Duodenal mucosa (tissue), 2 donors: Measurements from ENCODE around the gene MSI2.

Experiments
- H3K27ac ChIP-seq: one replicate; pipeline ENCODE4 v1.7.0; 2013; ENCODE audit warnings: low read depth, low read length
- H3K27me3 ChIP-seq, 2 donors: one replicate each; pipeline ENCODE4 v1.7.0; 2013; ENCODE audit warnings: low read length in 2 of 2, control low read depth in 1 of 2; ENCODE audit not compliant: insufficient read depth in 2 of 2, control insufficient read depth in 1 of 2
- H3K36me3 ChIP-seq, 2 donors: one replicate each; pipeline ENCODE4 v1.7.0; 2013; ENCODE audit warnings: low read length in 2 of 2, control low read depth in 1 of 2; ENCODE audit not compliant: insufficient read depth in 2 of 2, control insufficient read depth in 1 of 2
- H3K4me1 ChIP-seq, 2 donors: one replicate each; pipeline ENCODE4 v1.7.0; 2013; ENCODE audit warnings: low read length in 2 of 2, control low read depth in 1 of 2; ENCODE audit not compliant: insufficient read depth in 2 of 2, control insufficient read depth in 1 of 2
- H3K4me3 ChIP-seq, 2 donors: one replicate each; pipeline ENCODE4 v1.7.0; 2013; ENCODE audit warnings: low read length in 2 of 2, low read depth in 1 of 2
- H3K9ac ChIP-seq, 2 donors: one replicate each; pipeline ENCODE4 v1.7.0; 2013; ENCODE audit warnings: low read length in 2 of 2, low read depth in 1 of 2
- H3K9me3 ChIP-seq, 2 donors: one replicate each; pipeline ENCODE4 v1.7.0; 2013; ENCODE audit warnings: low read length in 2 of 2, control low read depth in 1 of 2; ENCODE audit not compliant: control insufficient read depth in 1 of 2

The MSI2 gene

DNA sequence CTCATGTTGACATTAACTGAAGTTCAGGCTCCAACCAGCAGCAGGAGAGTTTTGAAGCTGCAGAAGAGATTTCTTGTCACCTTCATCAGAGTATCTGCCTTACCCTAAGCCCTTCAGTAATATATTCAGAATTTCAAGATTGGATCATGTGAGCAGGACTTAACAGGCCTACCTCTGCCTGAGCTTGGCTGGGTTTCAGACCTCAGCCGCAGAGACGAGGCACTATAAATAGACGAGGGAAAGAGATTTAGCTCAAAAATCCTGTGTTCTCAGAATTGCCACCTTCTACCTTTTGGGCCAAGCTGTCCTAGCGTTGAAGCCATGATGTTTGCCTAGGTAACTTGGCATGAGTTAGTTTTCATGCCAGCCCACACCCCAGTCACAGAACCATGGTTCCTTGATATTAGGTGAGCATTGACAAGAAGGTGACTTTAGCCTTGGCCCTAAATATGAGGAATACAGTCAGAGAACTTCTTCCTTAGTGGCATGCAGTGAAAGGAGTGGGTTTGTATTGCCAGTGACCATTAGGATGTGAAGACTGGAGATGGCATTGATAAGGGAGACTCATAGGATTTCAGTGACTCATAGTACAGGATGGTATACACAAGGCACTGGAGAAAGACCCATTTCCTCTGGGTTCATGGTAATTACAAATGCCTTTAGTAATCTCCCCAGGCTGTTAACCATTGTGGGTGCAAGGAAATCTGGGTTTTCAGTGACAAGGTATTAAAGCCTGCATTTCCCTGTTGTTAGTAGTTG, 224.3 kb downstream of the MSI2 start:
- Histone ChIP-seq H3K27ac (no peak overlapping the region), H3K4me3 (no peak overlapping the region), H3K9ac (no peak overlapping the region), H3K27me3 (no peaks in the 10 kb centered on the region), H3K36me3 (no peaks in the 10 kb centered on the region), H3K4me1 (peaks cover 2 to 4% of the 10 kb centered on the region in 2 donors), H3K9me3 (no peaks in the 10 kb centered on the region)

DNA sequence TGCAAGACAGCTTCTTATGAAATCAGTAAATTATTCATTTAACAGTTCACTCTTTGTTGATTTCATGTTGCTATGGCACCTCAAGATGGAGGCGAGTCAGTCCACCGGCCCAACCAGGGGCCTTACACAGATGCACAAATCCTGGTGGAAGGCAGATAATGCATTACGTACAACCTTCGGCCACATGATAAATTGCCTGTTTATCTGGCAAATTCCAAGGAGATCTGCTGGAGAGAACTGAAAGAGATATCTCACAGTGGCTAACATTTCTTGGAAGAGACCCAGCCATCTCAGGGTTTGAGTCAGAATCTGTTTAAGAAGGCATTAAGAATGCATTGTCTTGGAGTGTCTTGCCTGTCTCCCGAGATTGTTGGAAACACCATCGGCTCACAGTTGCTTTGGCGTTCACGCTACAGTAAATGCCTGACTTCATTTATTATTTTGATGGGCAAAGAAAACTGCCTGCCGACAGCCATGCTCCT, 225.6 kb downstream of the MSI2 start:
- no peak overlapping the region for H3K4me3 ChIP-seq
- H3K4me1 ChIP-seq = peaks cover 8 to 15% of the 10 kb centered on the region in 2 donors
- H3K9ac ChIP-seq = no peak overlapping the region
- H3K27ac ChIP-seq = no peak overlapping the region
- H3K9me3 ChIP-seq = no peaks in the 10 kb centered on the region
- H3K36me3 ChIP-seq = no peaks in the 10 kb centered on the region
- H3K27me3 ChIP-seq = no peaks in the 10 kb centered on the region

DNA sequence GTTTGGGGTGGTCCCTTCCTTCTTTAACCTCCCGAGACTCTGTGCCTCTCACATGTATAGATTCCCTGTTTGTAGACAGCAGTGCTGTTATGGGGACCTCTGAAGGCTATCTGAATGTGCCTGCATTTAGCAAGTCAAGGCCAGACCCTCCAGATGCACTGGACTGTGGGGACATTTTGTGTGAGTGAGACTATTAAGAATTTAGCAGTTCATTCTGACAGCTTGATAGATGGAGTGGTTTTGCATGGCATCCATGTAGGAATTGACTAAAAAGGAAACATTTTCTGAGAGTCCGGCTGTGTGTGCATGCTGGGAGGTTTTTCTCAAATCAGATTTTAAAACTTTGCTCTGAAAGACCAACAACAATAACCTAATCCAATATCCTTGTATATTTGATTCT, 226.3 kb downstream of the MSI2 start:
- no peak overlapping the region for H3K4me3 ChIP-seq
- H3K9me3 ChIP-seq = no peaks in the 10 kb centered on the region
- no peak overlapping the region for H3K9ac ChIP-seq
- no peak overlapping the region for H3K27ac ChIP-seq
- no peaks in the 10 kb centered on the region for H3K27me3 ChIP-seq
- peaks cover 15 to 17% of the 10 kb centered on the region in 2 donors for H3K4me1 ChIP-seq
- no peaks in the 10 kb centered on the region for H3K36me3 ChIP-seq

DNA sequence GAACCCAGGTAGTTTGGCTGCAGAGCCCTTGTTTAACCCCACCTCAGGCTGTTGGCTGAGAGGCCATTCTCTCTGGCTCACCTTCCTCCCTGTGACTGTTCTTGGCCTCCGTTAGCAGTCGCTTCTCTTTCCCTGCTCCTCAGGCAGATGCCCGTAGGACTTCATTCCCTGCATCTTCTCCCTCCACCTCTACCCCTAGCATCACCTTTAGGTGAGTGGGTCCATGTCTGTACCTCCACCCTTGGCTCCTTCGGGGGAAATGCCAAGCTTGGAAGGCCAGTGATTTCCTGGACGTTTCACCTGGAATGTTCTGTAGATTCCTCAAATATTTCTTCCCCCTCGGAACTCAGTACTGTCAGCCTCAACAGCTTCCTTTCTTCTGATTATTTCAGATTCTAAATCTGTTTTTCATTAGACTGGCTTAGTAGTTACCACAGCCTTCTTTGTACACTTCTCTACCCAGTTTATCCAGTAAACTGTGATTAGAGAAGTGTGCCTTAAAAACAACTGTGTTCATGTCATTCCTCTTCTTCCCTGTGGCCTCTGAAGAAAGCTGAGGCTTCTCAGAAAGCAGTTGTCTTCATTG, 227.9 kb downstream of the MSI2 start:
- Histone ChIP-seq H3K27me3 (no peaks in the 10 kb centered on the region), H3K9ac (no peak overlapping the region), H3K4me1 (peaks cover 17% of the 10 kb centered on the region in 2 donors), H3K4me3 (no peak overlapping the region), H3K36me3 (no peaks in the 10 kb centered on the region), H3K9me3 (no peaks in the 10 kb centered on the region), H3K27ac (no peak overlapping the region)

DNA sequence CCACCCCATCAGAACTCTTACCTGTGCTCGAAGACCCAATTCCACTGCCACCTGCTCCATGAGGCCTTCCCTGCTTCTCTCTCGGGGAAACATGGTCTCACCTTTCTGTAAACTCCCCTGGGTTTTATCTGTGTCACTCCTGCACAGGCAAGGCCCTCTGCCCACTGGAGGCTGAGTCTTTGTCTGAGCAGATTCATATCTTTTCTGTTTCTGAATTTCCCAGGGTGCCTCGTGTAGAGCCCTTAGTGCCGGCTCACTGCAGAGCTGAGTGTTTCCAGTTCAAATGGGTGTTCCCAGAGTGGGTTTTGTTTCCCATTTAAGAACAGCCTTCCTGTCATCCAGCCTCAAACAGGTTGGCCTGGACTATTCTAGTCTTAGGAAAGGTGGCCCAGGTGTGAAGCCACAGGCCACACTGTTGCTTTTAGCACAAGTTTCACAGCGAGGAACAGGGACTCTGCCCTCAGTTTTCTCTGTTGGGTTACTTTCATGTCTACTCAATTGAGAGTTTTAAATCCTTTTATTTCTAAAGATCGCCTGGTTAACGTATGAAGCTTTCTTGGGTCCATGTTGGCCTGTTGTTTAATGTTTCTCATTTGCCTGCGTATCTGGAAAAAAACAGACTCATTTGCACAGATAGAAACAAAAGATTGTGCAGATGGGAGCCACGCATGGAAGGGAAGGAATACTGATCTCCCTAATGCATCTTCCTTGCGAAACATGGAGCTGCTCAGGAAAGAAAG, 228.7 kb downstream of the MSI2 start:
- no peaks in the 10 kb centered on the region for H3K36me3 ChIP-seq
- no peaks in the 10 kb centered on the region for H3K9me3 ChIP-seq
- no peak overlapping the region for H3K4me3 ChIP-seq
- no peak overlapping the region for H3K9ac ChIP-seq
- no peak overlapping the region for H3K27ac ChIP-seq
- peaks cover 17% of the 10 kb centered on the region in 2 donors for H3K4me1 ChIP-seq
- H3K27me3 ChIP-seq = no peaks in the 10 kb centered on the region

DNA sequence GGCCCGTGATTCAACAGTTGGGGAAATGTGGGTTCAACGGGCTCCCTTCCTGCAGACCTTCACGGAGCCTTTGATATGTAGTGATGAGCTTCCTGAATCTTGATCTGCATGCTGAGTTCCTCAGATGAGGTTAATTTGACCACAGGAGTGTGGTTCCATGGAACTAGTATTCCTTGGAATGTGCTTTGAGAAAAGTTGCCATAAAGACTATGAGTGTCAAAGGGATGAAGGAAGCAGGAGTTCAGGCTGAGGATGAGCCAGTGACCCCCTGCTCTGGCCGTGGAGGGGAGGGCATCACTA, 229.2 kb downstream of the MSI2 start:
- Histone ChIP-seq H3K4me1 (peaks cover 17% of the 10 kb centered on the region in 2 donors), H3K9me3 (no peaks in the 10 kb centered on the region), H3K4me3 (no peak overlapping the region), H3K27me3 (no peaks in the 10 kb centered on the region), H3K36me3 (no peaks in the 10 kb centered on the region), H3K27ac (no peak overlapping the region), H3K9ac (no peak overlapping the region)

DNA sequence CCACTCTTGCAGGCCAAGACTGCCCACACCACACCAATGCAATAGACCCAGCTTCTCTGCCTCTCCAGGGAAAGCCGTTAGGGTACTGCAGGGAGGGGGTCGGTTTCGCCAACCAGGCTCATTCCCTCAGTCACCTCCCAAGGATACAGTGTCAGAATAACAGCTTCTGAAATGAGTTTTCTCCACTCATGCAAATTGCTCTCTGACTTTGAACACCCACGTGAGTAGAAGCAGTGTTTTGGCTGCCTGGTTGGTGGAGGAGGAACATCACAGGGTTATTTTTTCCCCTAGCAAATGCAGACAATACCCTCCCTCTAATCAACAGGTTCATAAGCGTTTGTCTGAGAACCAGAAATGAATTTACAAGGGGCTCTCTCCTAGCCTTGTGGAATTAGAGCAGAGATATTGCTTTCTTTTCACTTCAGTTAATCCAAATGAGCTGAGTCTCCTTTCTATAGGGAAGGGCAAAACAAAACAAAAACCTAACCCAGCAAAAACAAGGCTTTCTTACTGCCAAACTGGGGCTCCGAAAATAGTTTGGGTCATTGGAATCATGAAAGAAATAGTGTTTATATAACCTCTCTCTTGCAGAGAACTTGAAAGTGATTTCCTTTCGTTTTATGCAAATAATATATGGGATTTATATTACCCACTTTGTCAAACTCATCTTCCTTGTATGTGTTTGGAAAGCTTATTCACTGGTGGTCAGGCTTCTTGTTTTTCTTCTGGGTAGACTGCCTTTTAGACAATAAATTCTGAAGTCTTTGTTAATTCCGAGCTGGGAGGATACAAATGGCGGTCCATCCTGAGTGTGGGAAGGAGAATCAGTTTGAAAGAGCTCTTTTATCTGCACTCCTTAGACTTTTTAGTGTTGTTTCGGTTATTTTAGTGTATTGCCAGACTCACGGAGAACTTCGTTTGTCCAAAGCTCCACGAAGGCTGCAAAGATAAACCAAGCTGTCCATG, 229.9 kb downstream of the MSI2 start:
- no peak overlapping the region for H3K27ac ChIP-seq
- no peaks in the 10 kb centered on the region for H3K9me3 ChIP-seq
- no peak overlapping the region for H3K9ac ChIP-seq
- H3K4me3 ChIP-seq = no peak overlapping the region
- peaks cover 17% of the 10 kb centered on the region in 2 donors for H3K4me1 ChIP-seq
- no peaks in the 10 kb centered on the region for H3K27me3 ChIP-seq
- no peaks in the 10 kb centered on the region for H3K36me3 ChIP-seq

DNA sequence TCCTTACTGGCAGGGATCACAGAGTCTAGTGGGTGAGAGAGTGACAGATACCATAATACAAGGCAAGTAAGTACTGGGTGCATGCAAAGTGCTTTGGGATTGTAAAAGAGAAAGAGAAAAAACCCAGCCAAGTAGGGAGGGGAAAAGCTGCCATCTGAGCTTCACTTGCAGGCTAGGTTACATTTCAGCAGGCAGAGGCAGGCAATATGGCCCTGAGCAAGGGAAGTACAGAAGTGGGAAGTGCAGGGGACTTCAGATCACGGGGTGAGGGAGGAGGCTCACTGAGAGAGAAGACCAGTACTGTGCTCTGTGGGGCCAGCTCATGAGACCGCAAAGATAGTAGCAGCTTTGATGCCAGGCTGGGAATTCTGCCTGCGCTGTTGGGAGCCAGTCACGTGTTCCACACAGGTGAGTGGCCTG, 230.6 kb downstream of the MSI2 start:
- Histone ChIP-seq H3K4me1 (peaks cover 17% of the 10 kb centered on the region in 2 donors), H3K27ac (no peak overlapping the region), H3K9ac (no peak overlapping the region)

DNA sequence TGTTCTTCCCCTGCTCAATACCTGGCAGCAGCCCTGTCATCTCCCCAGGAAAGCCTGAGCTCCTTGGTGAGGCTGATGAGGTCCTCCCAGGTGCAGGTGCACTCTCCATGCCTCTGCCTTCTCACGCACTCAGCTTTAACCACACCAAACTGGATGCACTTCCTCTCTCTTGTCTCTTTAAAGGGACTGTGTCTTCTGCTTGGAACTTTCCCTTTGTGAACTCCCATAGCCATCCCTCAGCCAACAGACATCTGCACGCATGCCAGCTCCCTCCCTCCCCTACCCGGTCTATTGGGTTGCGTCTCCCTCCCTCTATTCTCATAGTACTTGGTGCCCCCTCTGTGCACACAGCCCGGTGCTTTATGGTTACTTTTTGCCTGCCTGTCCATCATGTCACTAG, 231.2 kb downstream of the MSI2 start:
- Histone ChIP-seq H3K9ac (no peak overlapping the region), H3K4me1 (peaks cover 17% of the 10 kb centered on the region in 2 donors)

More for the DNA sequence above, 230.6 kb downstream of the MSI2 start:
- Histone ChIP-seq H3K36me3 (no peaks in the 10 kb centered on the region), H3K9me3 (no peaks in the 10 kb centered on the region), H3K4me3 (no peak overlapping the region), H3K27me3 (no peaks in the 10 kb centered on the region)

More for the DNA sequence above, 231.2 kb downstream of the MSI2 start:
- Histone ChIP-seq H3K9me3 (no peaks in the 10 kb centered on the region), H3K27ac (no peak overlapping the region), H3K27me3 (no peaks in the 10 kb centered on the region), H3K4me3 (no peak overlapping the region), H3K36me3 (no peaks in the 10 kb centered on the region)
